C4-2B (cell line): Measurements from ENCODE around the gene ESRRB.

Source experiments
- H3K27ac ChIP-seq: fragments of 450-650 bp; 2 replicates; pipeline ENCODE4 v1.5.1; 2017
- CTCF ChIP-seq: fragments of 450-650 bp; conservative IDR thresholded peaks from 2 replicates; pipeline ENCODE4 v1.5.1; 2017; ENCODE audit warnings: mild to moderate bottlenecking
- ZFX ChIP-seq: fragments of 450-650 bp; IDR thresholded peaks from 2 replicates; pipeline ENCODE4 v1.6.1; 2017

ESRRB gene

DNA sequence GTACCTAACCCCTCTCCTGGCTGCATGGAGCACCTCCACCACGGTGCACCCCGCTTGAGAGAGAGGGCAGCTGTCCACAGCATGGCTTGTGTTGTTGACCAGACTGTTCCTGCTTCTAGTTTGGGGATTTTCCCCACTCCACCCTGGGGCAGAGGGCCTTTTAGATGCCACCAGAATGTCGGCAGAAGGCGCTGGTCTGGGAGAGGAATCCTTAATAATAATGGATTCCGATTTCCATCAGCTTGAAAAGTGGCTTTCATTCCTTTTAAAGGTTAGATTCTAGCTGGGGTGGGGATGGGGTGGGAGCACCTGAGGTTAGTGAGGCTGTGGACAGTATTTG is 1.8 kb downstream of the ESRRB start:
- TF ChIP-seq CTCF = no peak
- TF ChIP-seq ZFX = no peak
- H3K27ac ChIP-seq = no peak overlapping the region

DNA sequence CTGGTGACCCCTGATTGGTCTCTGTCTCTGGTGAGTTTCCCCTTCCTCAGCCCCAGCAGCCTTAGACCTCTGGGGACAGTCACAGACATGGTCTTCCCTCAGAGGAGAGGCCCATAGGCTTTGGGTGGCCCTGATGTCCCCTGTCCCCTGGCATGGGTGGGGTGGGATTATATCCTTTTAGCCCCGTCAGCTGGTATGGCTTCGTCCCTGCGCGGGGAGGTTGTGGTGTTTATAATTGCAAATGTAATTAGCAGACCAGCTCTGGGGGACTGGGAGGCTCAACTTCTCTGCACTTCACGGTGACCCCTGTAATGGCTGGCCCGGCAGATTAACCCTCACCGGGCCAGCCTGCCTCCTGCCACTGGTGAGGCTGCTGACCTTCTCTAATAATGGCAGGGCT is 5.1 kb downstream of the ESRRB start:
- no peak overlapping the region for H3K27ac ChIP-seq
- TF ChIP-seq CTCF = no peak
- TF ChIP-seq ZFX = no peak

DNA sequence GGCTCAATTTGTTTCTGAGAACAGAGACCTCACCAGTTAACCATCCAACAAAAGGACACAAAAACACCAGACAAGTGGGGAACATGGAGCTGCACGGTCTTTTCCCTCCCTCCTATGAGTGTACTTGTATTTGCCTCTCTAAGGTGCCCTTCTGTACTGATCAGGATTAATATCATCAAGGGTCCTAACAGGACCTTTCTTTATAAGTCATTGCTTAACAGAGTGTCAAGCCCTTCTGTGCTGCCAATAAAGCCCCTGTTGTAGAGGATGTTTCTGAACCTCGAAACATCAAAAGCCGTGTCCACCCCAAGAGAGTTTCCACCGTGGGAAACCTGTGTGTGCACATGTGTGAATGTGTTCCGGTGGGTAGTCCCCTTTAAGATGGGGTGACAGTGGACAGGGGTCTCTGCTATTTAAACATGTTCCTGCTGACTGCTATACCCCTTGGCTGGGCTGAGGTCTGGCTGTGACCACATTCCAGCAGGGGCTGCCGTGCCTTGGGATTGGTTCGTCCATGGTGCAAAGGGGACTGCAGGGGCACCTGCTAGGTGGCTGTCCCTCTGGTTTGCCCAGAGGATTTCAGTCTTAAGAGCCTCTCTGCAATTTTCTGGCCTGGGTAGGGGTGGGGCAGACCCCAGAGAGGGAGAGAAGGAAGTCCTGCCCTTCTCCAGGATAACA is 6.0 kb downstream of the ESRRB start:
- TF ChIP-seq ZFX (no peak), CTCF (no peak)
- H3K27ac ChIP-seq = no peak overlapping the region

GRCh38 chr14:76382495-76382832 is 6.5 kb downstream of the ESRRB start:
- no peak overlapping the region for H3K27ac ChIP-seq
- TF ChIP-seq CTCF = no peak
- no peak for TF ChIP-seq ZFX

DNA sequence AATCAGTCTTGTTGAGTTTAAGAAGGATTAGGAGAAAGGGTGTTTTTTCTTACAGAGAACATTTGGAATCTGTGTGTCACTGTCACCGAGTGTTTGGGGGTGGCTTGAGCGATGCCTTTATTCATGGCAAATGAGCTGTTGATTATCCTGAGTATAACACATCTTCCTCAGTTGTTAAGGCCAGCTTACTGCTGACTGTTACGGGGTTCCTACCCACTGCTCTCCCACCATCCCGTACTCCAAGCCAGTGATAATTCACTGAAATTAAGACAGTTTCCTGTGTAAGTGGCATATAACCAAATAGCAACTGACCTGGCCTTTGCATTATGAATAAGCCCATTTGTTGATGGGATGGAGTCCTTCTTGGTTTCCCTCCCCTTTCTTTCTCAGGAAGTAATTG is 9.5 kb downstream of the ESRRB start:
- H3K27ac ChIP-seq = no peak overlapping the region
- no peak for TF ChIP-seq ZFX
- no peak for TF ChIP-seq CTCF

DNA sequence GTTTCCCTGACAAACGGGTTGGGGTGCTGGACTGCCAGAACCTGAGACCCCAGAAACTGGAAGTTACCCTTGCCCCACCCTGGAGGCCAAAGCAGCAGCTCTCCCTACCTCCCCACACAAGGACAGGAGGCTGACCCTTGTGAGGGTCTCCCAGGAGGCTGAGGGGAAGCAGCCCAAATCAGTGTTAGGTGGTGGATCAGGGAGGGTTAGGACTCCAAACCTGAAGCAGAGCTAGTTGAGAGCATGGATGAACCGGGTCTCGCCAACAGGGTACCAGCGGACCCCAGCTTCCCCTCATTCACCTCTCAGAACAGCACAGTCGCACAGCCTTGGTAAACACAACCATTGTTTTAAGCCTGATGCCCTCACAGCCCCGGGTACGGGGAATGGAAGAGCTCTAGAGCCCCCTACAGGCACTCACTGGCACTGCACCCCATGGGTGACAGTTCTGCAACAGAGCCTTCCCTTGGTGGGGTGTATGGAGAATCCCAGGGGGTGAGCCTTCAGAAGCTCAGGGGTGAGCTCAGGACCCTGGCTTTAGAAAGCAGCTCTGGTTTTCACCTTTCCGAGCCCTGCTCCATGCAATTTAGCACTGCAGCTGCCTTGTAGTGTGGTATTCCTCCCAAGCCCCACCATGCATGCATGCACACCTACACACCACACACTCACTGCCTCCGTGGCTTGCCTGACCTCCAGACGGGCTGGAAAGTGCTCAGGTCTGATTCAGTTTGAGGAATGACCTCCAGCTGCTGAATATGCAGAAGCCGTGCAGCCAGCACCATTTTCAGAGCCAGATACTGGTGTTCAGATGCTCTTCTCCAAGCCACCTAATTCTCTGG is 11.2 kb downstream of the ESRRB start:
- H3K27ac ChIP-seq = no peak overlapping the region
- no peak for TF ChIP-seq ZFX
- TF ChIP-seq CTCF = peak; percentile 97

DNA sequence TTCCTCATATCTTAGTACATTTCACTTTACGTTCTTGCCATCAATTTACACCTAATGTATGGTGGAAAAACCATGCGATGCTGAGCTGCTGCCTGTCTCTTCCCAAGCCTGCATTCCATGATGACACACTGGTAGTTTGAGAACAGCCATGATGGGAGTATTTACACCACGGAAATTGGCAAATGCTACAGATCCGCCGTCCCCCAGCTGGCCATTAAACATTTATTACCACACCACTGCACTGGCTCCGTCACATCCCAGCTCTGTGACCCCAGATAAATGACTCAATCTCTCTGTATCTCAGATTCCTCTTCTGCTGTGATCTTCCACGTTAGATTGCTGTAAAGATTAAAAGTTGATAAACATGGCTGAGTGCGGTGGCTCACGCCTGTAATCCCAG is 13.9 kb downstream of the ESRRB start:
- H3K27ac ChIP-seq = no peak overlapping the region
- no peak for TF ChIP-seq ZFX
- no peak for TF ChIP-seq CTCF
